ENCODE data around the gene RUSC1.
A peak's percentile ranks its signal among the peaks of the same experiment; 100 is the strongest.

Gene RUSC1

DNA sequence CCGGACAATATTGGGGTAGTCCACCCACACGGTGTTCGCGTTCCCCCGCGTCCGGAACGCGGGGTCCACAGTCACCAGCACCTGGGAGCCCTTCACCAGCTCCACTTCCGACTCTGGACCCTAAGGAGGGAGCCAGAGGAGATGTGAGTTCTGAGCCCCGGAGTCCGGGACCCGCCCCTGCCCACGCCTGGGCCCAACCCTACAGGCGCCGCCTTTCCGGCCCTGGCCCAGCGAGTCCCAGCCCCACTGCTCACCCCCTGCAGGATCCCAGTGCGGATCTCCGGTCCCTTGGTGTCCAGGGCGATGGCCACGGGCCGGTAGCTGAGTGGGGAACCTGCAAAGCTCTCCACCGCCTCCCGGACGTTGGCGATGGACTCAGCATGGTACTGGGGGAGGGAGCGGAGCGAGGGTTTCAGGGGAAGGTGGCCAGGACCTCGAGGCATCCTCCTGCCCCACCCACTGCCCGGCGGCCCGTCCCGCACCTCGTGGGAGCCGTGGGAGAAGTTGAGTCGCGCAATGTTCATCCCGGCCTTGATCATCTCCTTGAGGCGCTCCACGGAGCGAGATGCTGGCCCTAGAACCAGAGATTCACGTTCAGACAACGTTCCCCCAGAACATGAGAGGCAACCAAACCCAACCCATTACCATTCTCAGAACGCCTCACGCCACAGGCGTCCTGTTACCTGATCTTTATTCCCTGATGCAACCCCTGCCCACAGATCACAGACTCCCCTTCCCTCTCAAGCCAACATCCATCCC lies 25.3 kb upstream of the RUSC1 start:
- DNase-seq = no peak

DNA sequence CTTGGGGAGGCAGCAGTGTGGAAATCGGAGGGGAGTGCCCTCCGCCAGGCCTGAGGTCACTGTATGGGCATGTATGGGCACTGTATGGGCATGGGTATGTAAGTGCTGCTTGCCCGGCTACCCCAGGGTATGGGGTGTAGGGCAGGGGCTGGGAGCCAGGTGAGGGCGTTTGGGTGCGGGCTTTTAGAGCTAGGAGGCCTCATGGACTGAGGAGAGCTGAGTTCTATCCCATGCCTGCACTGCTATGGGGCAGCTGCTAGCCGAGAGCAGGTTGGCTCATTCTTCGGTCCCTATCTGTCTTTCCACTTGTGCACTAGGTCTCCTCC lies 24.8 kb upstream of the RUSC1 start:
- no peak for DNase-seq

DNA sequence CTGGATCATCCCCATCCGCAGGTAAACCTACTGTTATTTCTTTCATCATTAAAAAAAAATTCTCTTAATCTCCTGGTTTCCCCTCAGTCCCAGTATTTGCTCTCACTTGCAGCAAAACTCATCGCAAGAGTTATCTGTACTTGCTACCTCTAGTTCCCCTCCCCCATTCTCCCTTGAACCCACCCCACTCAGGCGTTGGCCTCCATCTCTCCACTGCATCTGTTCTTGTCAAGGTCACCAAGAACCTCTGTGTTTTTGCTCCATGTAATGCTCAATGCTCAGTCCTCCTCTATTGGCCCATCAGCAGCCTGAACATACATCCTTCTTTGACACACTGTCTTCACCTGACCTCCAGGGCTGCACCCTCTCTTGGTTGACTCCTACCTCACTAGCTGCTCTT lies 24.0 kb upstream of the RUSC1 start:
- DNase-seq = no peak

DNA sequence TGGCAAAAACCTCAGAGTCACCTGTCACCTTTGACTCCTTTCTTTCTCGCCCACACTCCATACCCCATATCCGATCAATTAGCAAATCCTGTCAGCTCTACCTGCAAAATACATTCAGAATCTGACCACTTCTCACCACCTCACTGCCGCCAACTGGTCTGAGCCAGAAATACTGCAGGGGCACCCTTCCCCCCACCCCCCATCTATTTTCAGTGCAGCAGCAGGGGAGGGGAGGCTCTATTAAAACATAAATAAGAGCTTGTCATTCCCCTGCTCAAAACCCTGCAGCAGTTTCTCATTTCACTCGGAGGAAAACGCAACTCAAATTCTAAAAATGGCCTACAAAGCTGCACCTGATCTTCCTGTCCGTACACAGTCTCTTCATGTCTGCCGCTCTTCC lies 23.3 kb upstream of the RUSC1 start:
- DNase-seq = no peak

DNA sequence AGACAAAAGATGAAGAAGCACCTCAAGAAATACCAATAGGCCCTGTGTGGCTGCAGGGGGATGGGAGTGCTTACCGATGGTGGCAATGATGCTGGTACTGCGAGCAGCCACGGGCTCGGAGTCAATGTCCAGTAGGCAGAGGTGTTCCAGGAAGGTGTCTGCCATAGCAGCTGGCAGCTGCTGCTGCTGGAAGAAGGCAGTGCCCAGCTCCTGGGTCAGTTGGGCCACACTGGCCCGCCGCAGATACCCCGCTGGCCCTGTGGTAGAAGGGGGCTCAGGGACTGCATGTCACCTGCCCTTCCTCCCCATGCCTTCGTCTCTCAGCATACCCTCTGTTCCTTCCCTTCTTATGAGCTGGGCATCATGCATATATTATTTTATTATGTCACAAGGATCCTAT lies 20.7 kb upstream of the RUSC1 start:
- DNase-seq = no peak

DNA sequence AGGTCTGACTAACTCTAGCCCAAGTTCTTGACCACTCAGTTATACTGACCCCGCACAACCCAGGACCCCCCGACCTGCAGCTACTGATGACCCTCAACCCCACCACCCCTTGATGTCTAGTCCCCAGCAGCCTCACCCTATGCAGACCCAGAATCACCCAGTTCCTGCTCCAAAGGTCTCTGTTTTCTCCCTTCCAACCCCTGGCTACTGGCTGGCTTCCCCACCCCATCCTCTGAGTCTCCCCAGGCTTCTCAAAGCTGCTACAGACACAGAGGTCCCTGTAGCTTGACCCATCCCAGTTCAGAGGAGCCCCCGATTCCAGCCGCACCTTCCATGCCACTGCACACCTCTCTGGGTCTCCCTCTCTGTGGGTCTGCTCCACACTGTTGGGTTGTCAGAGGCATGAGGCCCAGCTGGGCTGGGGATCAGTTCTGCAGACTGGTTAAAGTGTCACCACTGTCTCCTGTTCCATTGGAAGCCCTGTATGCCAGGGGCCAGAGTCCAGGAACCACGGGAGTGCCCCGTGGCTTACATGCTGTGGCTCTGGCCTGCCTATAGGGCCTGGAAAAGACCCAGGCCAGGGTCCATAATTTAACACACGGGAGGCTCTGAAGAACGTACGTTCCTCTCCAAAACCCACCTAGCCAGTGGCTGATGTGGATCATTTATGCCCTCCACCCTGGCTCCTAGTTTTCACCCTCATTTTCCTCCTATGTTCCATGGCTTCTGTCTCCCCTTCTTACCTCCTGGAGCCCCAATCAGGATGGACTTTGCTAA lies 20.0 kb upstream of the RUSC1 start:
- no peak for DNase-seq

DNA sequence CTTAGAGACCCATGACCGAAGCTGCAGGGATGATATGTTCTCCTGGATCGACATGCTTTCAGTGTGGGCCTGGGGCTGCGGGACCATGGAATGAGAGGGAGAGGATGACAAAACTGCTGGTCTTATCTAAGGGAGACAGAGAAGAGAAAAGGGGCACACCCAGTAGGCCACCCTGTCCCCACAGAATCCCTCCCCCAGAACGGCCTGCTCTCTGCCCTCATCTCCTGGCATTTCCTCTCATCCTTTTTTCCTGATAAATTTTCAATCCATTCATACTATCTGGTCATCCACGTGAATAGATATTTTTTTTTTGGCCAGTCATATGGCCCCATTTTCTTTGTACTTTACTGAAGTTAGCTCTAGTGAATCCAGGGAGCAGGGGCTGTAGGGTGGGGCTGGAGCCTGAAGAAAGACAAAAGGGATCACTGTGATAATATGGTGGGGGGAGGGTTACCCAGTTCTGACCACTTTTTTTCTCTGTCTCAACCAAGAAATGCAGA lies 19.3 kb upstream of the RUSC1 start, which contains the start of gene PKLR:
Gene PKLR (minus strand): TSS at position 97 of the 500 bp plus-strand sequence. CDS start 43 bp downstream, at position 54.
- DNase-seq = no peak

DNA sequence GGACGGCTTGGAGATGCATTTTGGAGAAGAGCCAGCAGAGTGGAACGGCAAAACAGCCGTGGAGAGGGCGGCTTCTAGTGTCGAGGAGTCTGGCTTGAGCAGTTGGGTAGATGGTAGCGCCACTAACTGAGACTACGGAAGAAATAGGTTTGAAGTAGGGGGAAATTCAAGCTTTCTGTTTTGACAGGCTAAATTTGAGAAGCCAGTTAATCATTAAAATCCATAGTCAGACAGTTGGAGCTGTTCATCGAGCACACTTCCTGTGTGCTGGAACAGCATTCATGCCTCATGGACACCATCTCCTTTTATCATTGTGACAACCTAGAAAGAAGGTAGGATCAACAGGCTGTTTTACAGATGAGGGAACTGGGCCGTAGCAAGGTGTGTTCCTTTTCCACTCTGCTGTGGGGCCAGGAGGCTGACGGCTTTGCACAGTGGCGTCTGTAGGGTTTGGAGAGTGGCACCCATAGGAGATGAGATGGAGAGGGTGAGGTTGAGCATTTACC lies 16.1 kb upstream of the RUSC1 start:
- no peak for DNase-seq

DNA sequence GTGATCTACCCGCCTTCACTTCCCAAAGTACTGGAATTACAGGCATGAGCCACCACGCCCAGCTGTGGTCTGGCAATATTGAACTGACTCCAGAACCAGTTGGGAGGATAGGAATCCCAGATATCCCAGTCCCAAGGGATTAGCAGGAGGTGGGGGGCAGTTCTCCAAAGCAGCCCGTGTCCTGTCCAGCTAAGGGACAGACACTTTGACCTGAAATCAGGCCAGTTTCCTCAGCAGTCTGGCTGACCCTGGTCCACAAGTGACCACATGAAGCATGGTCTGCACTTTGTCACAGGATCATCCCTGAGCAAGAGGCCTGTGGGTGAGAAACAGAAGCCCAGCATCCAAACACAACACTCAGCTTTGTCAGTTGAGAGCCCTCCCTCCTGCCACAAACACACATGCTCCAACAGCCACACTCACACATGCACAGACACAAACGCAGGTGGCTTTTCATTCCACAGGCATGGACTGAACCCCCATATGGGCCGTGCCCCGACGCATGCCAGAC lies 14.8 kb upstream of the RUSC1 start:
- DNase-seq = no peak

DNA sequence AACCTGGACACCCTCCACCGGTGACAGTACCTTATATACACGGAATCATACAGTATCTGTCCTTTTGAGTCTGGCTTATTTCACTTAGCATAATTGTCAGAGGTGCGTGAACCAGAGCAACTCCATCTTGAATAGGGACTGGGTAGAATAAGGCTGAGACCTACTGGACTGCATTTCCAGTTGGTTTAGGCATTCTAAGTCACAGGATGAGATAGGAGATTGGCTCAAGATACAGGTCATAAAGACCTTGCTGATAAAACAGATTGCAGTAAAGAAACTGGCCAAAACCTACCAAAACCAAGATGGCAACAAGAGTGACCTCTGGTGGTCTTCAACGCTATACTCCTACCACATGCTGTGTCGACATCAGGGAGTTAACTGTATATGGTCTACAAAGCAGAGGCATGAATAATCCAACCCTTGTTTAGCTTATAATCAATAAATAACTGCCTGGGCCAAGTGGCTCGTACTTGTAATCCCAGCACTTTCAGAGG lies 13.4 kb upstream of the RUSC1 start:
- no peak for DNase-seq

DNA sequence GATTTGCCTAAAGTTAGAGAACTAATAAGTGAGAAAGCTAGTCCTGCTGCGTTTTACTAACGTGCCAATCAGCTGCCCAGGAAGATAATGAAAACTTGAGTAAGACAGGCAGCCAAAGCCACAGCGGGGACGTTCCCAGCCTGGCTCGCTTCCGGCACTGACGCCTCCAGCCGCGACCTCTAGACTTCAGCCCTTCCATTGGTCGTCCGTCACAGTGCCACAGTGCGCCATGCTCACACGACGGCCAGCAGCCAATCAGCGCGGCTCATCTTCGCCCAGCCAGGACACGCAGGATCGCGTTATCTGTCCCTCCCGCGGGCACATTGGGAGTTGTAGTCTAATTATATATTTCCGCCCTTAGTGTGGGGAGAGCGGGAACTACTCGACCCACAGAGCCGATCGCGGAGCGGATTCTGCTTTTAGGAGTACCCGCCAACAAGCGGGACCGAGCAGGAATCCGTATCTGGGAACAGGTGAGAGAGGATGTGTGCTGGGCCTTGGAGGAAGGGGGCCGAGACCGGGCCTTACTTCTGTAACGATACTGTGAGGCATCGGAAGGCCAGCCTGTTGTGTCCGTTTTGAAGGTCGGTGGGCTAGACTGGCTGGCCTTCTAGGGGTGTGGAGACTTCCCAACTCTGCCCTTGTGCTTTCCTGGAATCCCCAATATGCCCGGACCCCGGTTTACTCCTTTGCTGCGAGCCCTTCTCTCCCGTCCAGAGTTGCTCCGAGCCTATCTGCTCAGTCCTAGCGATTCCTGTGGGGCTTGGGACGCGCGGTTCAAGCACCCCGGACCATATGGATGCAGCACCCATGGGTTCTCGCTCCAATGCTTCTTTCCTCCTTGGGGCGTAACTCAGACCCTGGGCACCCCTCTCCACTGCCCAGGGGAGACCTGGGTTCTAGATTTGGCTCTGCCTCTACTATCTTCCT lies 11.9 kb upstream of the RUSC1 start, which contains the start of gene FDPS:
Gene FDPS (plus strand): TSS at position 374 of the 930 bp plus-strand sequence. CDS start 924 bp downstream, outside the sequence.
- DNase-seq = peak; percentile 89

DNA sequence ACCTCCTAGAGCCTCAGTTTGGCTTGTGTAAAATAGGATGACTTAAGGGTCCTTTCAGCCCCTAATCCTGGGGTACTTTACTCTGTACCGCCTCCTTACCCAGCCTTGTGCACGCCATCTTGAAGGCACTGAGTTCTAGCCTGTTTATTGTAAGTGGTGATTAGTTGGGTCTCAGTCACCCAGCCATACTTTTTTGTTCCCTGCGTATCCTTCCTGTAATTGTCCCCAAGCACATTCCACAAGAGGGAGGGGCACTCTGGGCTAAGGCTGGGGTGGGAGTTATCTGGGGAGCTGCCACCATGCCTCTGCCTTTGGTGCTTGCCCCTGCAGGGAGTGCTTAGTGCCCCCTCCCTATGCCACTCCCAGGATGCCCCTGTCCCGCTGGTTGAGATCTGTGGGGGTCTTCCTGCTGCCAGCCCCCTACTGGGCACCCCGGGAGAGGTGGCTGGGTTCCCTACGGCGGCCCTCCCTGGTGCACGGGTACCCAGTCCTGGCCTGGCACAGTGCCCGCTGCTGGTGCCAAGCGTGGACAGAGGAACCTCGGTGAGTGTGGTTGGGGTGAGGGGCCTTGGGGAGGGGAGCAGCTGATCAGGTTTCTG lies 11.2 kb upstream of the RUSC1 start:
- DNase-seq = no peak

DNA sequence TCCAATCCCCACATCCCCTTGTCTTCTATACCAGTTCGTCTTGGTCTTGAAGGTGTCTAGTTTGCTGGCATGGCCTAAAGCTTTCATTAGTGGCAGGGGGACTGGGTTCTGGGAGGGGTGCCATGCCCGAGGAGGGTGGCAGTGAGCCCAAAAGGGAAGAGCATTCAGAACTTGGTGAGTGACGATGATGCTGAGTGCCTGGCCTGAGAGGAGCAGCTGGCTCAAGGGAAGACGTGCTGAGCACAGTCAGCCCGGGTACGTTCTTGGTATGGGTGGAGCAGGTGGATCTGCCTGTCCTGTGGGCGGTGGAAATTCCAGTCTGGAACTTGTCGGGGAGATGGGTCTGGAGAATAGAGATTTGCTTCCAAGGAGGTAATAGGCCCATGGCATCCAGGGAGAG lies 7.4 kb upstream of the RUSC1 start:
- DNase-seq = no peak

DNA sequence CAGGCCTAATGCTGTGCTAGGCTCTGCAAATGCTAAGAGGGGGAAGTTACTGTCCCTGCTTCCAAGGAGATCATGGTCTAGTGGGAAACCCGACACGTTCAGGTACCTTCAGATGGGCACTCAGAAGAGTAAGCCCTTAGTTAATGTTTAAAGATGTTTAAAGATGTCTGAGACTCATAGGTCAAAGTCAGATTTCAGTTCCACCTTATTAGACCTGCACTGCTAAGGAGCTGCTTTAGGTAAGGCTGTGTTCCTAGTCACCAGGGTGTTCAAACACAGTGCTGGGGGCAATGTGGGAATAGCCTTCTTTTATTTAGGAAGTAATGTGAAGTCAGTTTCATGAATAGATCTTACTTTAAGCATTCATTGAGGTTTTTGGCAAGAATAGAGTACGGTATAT lies 3.8 kb upstream of the RUSC1 start:
- no peak for DNase-seq

DNA sequence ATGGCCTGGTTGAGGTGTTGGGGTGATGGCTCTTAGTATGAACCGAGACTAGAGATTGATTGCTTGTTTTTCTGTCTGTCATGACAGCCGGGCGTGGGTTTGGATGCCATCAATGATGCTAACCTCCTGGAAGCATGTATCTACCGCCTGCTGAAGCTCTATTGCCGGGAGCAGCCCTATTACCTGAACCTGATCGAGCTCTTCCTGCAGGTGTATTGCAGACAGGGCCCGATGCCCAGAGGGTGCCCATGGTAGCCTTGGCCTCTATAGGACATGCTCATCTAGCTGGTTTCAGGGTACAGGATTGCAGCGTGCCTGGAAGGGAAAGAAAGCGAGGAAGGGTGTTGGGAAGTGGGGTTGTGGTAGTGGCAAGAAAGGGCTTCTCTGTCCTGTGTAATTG lies 2.6 kb upstream of the RUSC1 start:
- DNase-seq = no peak

DNA sequence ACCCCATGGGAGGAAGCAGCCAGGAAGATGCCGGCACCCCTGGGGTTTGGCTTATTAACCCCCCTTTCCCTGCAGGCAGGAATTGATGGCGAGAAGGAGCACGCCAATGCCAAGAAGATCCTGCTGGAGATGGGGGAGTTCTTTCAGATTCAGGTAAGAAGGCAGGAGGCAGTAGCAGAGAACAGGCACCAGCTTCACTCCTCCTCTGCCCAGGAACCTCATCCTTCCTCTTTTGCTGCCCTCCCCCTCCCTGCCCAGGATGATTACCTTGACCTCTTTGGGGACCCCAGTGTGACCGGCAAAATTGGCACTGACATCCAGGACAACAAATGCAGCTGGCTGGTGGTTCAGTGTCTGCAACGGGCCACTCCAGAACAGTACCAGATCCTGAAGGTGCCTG lies 1.2 kb upstream of the RUSC1 start:
- DNase-seq = no peak

DNA sequence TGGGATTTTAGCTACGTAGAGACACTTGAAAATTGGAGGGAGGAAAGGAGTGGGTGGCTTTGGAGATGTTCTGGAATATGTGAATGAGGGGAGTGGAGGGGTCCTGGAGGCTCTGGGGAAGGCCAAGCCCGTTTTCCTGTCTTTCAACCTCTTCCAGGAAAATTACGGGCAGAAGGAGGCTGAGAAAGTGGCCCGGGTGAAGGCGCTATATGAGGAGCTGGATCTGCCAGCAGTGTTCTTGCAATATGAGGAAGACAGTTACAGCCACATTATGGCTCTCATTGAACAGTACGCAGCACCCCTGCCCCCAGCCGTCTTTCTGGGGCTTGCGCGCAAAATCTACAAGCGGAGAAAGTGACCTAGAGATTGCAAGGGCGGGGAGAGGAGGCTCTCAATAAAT lies 442 bp upstream of the RUSC1 start:
- no peak for DNase-seq

DNA sequence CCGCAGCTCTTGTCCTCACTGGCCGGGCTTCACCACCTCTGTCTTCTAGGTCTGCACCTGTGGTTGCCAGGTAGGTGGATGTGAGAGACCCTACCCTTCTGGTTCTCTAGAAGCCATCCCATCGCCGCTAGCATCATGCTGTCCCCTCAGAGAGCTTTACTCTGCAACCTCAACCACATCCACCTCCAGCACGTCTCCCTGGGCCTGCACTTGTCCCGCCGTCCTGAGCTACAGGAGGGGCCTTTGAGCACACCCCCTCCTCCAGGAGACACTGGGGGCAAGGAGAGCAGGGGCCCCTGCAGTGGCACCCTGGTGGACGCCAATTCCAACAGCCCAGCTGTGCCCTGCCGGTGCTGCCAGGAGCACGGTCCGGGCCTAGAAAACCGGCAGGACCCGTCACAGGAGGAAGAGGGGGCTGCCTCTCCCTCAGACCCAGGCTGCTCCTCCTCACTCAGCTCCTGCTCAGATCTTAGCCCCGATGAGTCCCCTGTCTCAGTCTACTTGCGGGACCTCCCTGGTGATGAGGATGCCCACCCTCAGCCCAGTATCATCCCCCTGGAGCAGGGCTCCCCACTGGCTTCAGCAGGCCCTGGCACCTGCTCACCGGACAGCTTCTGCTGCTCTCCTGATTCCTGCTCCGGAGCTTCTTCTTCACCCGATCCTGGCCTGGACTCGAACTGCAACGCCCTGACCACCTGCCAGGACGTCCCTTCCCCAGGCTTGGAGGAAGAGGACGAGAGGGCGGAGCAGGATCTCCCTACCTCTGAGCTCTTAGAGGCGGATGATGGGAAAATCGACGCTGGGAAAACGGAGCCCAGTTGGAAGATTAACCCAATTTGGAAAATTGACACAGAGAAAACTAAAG lies 1.2 kb downstream of the RUSC1 start:
- DNase-seq = no peak

DNA sequence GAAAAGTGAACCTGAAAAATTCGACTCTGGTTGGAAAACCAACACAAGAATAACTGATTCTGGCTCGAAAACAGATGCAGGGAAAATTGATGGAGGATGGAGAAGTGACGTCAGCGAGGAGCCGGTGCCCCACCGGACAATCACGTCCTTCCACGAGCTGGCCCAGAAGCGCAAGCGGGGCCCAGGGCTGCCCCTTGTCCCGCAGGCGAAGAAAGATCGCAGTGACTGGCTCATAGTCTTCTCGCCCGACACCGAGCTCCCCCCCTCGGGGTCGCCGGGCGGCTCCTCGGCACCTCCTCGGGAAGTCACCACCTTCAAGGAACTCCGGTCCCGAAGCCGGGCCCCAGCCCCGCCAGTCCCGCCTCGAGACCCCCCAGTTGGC lies 1.9 kb downstream of the RUSC1 start:
- no peak for DNase-seq

DNA sequence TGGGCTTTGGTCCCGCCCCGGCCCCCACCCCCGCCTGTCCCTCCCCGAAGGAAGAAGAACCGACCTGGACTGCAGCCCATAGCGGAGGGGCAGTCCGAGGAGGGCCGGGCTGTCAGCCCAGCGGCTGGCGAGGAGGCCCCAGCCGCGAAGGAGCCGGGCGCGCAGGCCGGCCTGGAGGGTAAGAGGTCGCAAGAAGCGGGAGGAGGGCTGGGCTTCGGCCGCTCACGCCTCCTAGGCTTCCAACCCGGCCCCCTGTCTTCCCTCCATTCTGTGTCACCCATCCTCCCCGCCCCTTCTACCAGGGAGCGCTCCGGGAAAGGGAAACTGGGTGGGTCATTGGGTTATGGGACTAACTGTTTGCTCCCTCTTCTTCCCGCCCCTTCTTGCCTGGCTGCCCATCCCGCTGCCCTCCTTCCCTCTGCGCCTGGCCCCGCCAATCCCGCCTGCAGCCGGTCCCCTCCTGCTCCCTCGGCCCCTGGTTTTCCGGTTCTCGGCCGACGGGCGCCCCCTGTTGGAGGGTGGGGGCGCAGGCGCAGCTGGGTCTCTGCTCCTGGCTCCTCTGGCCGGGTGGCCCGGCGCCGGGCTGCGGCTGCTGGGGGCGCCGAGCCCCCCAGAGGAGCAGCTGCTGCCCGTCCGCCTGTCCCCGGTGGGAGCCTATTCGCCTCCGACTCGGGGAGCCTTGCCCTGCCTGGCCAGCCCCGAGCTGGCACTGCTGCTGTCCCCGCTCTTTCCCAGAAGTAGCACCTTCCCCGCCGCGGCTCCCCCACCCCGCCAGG lies 2.4 kb downstream of the RUSC1 start:
- peak; percentile 21 for DNase-seq

DNA sequence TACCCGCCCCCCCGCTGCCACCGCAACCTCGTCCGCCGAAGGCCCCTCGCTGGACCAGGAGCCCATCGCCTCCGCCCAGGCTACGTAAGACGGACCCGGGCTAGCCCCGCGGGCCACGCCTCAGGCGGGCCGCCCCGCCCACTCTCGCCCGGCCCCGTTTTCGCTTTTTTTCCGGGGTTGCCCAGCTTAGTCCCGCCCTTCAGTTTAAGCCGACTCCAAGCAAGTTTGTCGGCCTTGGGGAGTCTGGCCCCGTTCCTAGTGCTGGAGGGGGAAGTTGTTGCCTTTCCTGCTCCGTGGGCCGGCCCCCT lies 3.0 kb downstream of the RUSC1 start:
- DNase-seq = no peak

Measured in NCI-H1417 treated with DMSO at 0.1 percent for 48 hours (cell line).